Measurements from ENCODE around the gene FBXO7.

GRCh38 chr22:32457031-32457430, 17.6 kb upstream of the FBXO7 start:
- no peak for TF ChIP-seq ETV6 (IDR thresholded peaks at IDR 0.05; ENCODE audit: borderline replicate concordance in 1 of 2, low read depth in 2 of 2, low read length in 1 of 2)
- TF ChIP-seq ETV6 (CRISPR knock-in tag; IDR thresholded peaks at IDR 0.05; ENCODE audit: borderline replicate concordance): no peak
- no peak for TF ChIP-seq ZNF324 (CRISPR knock-in tag; IDR thresholded peaks at IDR 0.05)
- TF ChIP-seq CTCF (IDR thresholded peaks at IDR 0.05 in 2 of 3, conservative IDR thresholded peaks at IDR 0.05 in 1 of 3; ENCODE audit: insufficient read depth in 2 of 3, low read depth in 1 of 3, low read length in 3 of 3): no peak
- no peak for TF ChIP-seq GABPA (tag; conservative IDR thresholded peaks at IDR 0.05; ENCODE audit: low read depth)
- TF ChIP-seq CBX2 (IDR thresholded peaks at IDR 0.05; ENCODE audit: insufficient read depth, low read length, poor library complexity, severe bottlenecking): no peak
- TF ChIP-seq USF1 (CRISPR knock-in tag; IDR thresholded peaks at IDR 0.05): no peak
- no peak for TF ChIP-seq HNRNPH1 (optimal IDR thresholded peaks at IDR 0.05; ENCODE audit: low read depth, low read length)
- no peak for TF ChIP-seq BMI1 (IDR thresholded peaks at IDR 0.05; ENCODE audit: low read length)
- no peak for TF ChIP-seq NR3C1 (CRISPR knock-in tag; IDR thresholded peaks at IDR 0.05)
- TF ChIP-seq, protein P1, sequence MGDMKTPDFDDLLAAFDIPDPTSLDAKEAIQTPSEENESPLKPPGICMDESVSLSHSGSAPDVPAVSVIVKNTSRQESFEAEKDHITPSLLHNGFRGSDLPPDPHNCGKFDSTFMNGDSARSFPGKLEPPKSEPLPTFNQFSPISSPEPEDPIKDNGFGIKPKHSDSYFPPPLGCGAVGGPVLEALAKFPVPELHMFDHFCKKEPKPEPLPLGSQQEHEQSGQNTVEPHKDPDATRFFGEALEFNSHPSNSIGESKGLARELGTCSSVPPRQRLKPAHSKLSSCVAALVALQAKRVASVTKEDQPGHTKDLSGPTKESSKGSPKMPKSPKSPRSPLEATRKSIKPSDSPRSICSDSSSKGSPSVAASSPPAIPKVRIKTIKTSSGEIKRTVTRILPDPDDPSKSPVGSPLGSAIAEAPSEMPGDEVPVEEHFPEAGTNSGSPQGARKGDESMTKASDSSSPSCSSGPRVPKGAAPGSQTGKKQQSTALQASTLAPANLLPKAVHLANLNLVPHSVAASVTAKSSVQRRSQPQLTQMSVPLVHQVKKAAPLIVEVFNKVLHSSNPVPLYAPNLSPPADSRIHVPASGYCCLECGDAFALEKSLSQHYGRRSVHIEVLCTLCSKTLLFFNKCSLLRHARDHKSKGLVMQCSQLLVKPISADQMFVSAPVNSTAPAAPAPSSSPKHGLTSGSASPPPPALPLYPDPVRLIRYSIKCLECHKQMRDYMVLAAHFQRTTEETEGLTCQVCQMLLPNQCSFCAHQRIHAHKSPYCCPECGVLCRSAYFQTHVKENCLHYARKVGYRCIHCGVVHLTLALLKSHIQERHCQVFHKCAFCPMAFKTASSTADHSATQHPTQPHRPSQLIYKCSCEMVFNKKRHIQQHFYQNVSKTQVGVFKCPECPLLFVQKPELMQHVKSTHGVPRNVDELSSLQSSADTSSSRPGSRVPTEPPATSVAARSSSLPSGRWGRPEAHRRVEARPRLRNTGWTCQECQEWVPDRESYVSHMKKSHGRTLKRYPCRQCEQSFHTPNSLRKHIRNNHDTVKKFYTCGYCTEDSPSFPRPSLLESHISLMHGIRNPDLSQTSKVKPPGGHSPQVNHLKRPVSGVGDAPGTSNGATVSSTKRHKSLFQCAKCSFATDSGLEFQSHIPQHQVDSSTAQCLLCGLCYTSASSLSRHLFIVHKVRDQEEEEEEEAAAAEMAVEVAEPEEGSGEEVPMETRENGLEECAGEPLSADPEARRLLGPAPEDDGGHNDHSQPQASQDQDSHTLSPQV (IDR thresholded peaks at IDR 0.05): no peak
- TF ChIP-seq NFE2L1 (tag; IDR thresholded peaks at IDR 0.05; ENCODE audit: borderline replicate concordance, low read depth): no peak
- no peak for TF ChIP-seq SREBF2 (CRISPR knock-in tag; IDR thresholded peaks at IDR 0.05)
- TF ChIP-seq HDAC1 (IDR thresholded peaks at IDR 0.05): no peak
